T follicular helper cell (primary cell): Measurements from ENCODE around the gene DCUN1D1.

Source experiments
- DNase-seq: peaks from one replicate; pipeline ENCODE4 v3.0.0-alpha.2; 2020; ENCODE audit warnings: low read depth

Gene DCUN1D1

GRCh38 chr3:182936239-182936917, 44.0 kb downstream of the DCUN1D1 start:
- DNase-seq: no peak

GRCh38 chr3:182935803-182936202, 44.5 kb downstream of the DCUN1D1 start:
- no peak for DNase-seq

- DNase-seq: no peak
These were observed 54.4 kb downstream of the DCUN1D1 start for GRCh38 chr3:182925944-182926337.

- no peak for DNase-seq
These were observed 54.9 kb downstream of the DCUN1D1 start for GRCh38 chr3:182925330-182925943.

- DNase-seq: no peak
These were observed 58.5 kb downstream of the DCUN1D1 start for GRCh38 chr3:182921665-182922355.

GRCh38 chr3:182920515-182921084, 59.7 kb downstream of the DCUN1D1 start:
- no peak for DNase-seq

- no peak for DNase-seq
These were observed 60.4 kb downstream of the DCUN1D1 start for GRCh38 chr3:182919866-182920357.

- DNase-seq: no peak
These were observed 63.2 kb downstream of the DCUN1D1 start for GRCh38 chr3:182917134-182917533.

GRCh38 chr3:182914341-182914740, 66.0 kb downstream of the DCUN1D1 start:
- no peak for DNase-seq

GRCh38 chr3:182913889-182914288, 66.4 kb downstream of the DCUN1D1 start:
- DNase-seq: no peak

- no peak for DNase-seq
These were observed 67.9 kb downstream of the DCUN1D1 start for GRCh38 chr3:182912474-182912873.

- no peak for DNase-seq
These were observed 68.6 kb downstream of the DCUN1D1 start for GRCh38 chr3:182911782-182912111.

GRCh38 chr3:182910936-182911781, 69.2 kb downstream of the DCUN1D1 start:
- no peak for DNase-seq

- DNase-seq: no peak
These were observed 70.9 kb downstream of the DCUN1D1 start for GRCh38 chr3:182909318-182910040.

GRCh38 chr3:182908471-182908870, 71.9 kb downstream of the DCUN1D1 start:
- no peak for DNase-seq

- no peak for DNase-seq
These were observed 74.3 kb downstream of the DCUN1D1 start for GRCh38 chr3:182906036-182906435.

- no peak for DNase-seq
These were observed 74.7 kb downstream of the DCUN1D1 start for GRCh38 chr3:182905623-182906022.

- DNase-seq: no peak
These were observed 76.2 kb downstream of the DCUN1D1 start for GRCh38 chr3:182904164-182904563.

GRCh38 chr3:182902236-182902635, 78.1 kb downstream of the DCUN1D1 start:
- no peak for DNase-seq

- DNase-seq: no peak
These were observed 83.8 kb downstream of the DCUN1D1 start for GRCh38 chr3:182896553-182896952.

GRCh38 chr3:182895513-182896112, 84.7 kb downstream of the DCUN1D1 start:
- no peak for DNase-seq
